Measurements from ENCODE around the gene MAFF.

The MAFF gene

DNA sequence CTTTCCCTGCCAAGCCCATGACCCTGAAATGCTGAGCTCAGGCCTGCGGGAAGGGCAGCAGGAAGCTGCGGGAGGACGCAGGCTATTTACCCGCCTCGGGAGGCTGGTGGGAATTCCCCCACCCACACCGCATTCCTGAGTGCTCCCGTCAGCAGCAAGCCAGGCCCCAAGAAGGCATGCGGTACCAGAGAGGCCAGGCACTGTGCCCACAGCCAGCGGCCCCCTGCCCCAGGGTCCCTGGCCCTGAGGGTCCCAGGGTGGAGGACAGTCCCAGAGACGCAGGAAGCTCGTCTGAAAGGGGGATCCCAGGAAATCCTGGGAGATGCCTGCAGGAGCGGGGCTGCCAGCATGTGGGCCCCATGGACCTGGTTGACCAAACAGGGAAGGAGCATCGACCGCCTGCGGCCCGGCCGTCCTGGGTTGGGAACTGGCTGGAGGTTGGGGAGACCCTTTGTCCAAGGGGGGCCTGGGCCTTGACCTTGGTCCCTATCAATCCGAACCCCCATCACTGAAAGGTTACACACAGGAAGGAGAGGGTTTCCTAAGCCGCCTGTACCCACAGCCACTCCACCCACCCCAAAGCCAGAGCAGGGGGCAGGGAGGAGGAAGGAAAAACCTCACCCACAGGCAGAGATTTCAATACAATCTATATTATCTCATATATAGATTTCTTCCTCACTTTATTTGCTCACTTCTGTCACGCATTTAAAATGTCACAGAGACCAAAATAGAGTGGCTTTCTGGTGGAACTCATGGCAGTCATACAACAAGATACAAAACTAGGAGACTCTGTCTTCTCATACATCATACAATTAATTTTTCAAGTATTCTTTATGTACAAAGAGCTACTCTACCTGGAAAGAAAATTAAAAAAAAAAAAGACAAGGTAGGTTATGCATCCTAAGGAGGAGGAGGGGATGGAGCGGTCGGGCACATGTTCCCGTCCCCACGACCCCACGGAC lies 17.1 kb downstream of the MAFF start:
- Mint-ChIP-seq H3K27ac (peak overlapping the region; percentile 69), H3K4me3 (no peak overlapping the region), H3K36me3 (ENCODE audit: low read depth) (peaks cover 52% of the 10 kb centered on the region), H3K4me1 (ENCODE audit: low read depth) (peaks cover 59% of the 10 kb centered on the region), H3K27me3 (peaks cover 28% of the 10 kb centered on the region), H3K9me3 (no peaks in the 10 kb centered on the region)
- intact Hi-C loops (cut with micrococcal nuclease) = no loop called here

DNA sequence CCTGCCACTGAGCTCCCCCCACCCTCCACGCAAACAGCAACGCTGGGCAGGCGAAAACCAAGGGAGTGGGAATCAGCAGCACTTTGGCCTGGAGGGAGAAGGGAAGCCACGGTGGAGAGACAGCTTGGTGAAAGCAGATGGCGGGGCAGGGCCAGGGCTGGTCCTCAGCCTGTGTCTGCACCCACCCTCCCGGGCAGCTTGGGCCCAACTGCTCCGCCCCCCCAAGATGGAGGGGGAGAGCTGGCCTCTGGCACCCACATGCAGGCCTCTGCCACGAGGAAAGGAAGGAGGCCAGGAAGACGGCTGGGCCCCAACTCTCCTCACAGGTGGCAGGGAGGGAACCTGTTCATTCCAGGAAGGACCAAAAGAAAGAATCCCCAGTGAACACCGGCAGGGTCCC lies 17.8 kb downstream of the MAFF start:
- Mint-ChIP-seq H3K9me3 (no peaks in the 10 kb centered on the region), H3K4me1 (ENCODE audit: low read depth) (peaks cover 54% of the 10 kb centered on the region), H3K36me3 (ENCODE audit: low read depth) (peaks cover 57% of the 10 kb centered on the region), H3K27ac (peak overlapping the region; percentile 69), H3K4me3 (no peak overlapping the region), H3K27me3 (peaks cover 28% of the 10 kb centered on the region)
- intact Hi-C loops (cut with micrococcal nuclease) = no loop called here

DNA sequence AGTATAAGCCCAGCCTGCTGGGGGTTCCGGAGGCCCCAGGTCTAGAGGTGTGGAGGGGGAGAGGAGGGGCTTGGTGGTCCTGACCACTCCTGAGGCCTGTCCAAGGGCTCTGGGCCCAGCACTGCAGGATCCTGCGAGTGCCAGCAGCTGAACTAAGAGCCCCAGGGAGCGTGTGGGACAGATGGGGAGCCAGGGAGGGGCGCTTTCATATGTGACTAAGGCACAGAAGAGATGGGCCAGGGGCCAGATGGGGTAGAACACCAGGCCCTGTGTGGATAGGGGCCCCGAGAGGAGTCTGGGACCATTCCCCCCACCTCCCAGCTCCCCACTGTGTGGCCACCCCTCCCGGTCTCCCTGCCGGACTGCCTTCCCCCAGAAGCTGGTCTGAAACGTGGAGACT lies 18.4 kb downstream of the MAFF start:
- Mint-ChIP-seq H3K4me3 (no peak overlapping the region), H3K9me3 (no peaks in the 10 kb centered on the region), H3K27me3 (peaks cover 28% of the 10 kb centered on the region), H3K36me3 (ENCODE audit: low read depth) (peaks cover 57% of the 10 kb centered on the region), H3K4me1 (ENCODE audit: low read depth) (peaks cover 49% of the 10 kb centered on the region), H3K27ac (peak overlapping the region; percentile 69)
- intact Hi-C loops (cut with micrococcal nuclease) = no loop called here

GRCh38 chr22:38220653-38221386 lies 19.0 kb downstream of the MAFF start:
- H3K27ac Mint-ChIP-seq = peak overlapping the region; percentile 69
- peaks cover 56% of the 10 kb centered on the region for H3K36me3 Mint-ChIP-seq (ENCODE audit: low read depth)
- no peak overlapping the region for H3K4me3 Mint-ChIP-seq
- H3K4me1 Mint-ChIP-seq (ENCODE audit: low read depth) = peaks cover 43% of the 10 kb centered on the region
- intact Hi-C loops (cut with micrococcal nuclease) = no loop called here
- peaks cover 28% of the 10 kb centered on the region for H3K27me3 Mint-ChIP-seq
- H3K9me3 Mint-ChIP-seq = no peaks in the 10 kb centered on the region

- Mint-ChIP-seq H3K27me3 (peaks cover 31% of the 10 kb centered on the region), H3K9me3 (no peaks in the 10 kb centered on the region), H3K36me3 (ENCODE audit: low read depth) (peaks cover 58% of the 10 kb centered on the region), H3K27ac (no peak overlapping the region), H3K4me1 (ENCODE audit: low read depth) (peaks cover 39% of the 10 kb centered on the region), H3K4me3 (no peak overlapping the region)
- intact Hi-C loops (cut with micrococcal nuclease) = no loop called here
Measured at GRCh38 chr22:38221407-38221806, 19.6 kb downstream of the MAFF start.

- H3K27ac Mint-ChIP-seq = peak overlapping the region; percentile 26
- H3K4me1 Mint-ChIP-seq (ENCODE audit: low read depth) = peaks cover 36% of the 10 kb centered on the region
- H3K27me3 Mint-ChIP-seq = peaks cover 35% of the 10 kb centered on the region
- H3K9me3 Mint-ChIP-seq = no peaks in the 10 kb centered on the region
- peaks cover 61% of the 10 kb centered on the region for H3K36me3 Mint-ChIP-seq (ENCODE audit: low read depth)
- no peak overlapping the region for H3K4me3 Mint-ChIP-seq
- intact Hi-C loops (cut with micrococcal nuclease) = no loop called here
Measured at GRCh38 chr22:38221908-38222796, 20.4 kb downstream of the MAFF start.

- no peak overlapping the region for H3K4me3 Mint-ChIP-seq
- peaks cover 38% of the 10 kb centered on the region for H3K4me1 Mint-ChIP-seq (ENCODE audit: low read depth)
- no peaks in the 10 kb centered on the region for H3K9me3 Mint-ChIP-seq
- H3K27me3 Mint-ChIP-seq = peaks cover 35% of the 10 kb centered on the region
- H3K36me3 Mint-ChIP-seq (ENCODE audit: low read depth) = peaks cover 67% of the 10 kb centered on the region
- peak overlapping the region; percentile 26 for H3K27ac Mint-ChIP-seq
- intact Hi-C loops (cut with micrococcal nuclease) = no loop called here
Measured at GRCh38 chr22:38222797-38223119, 21.0 kb downstream of the MAFF start.

GRCh38 chr22:38223289-38223960 lies 21.6 kb downstream of the MAFF start:
- intact Hi-C loops (cut with micrococcal nuclease) = no loop called here
- H3K36me3 Mint-ChIP-seq (ENCODE audit: low read depth) = peaks cover 67% of the 10 kb centered on the region

DNA sequence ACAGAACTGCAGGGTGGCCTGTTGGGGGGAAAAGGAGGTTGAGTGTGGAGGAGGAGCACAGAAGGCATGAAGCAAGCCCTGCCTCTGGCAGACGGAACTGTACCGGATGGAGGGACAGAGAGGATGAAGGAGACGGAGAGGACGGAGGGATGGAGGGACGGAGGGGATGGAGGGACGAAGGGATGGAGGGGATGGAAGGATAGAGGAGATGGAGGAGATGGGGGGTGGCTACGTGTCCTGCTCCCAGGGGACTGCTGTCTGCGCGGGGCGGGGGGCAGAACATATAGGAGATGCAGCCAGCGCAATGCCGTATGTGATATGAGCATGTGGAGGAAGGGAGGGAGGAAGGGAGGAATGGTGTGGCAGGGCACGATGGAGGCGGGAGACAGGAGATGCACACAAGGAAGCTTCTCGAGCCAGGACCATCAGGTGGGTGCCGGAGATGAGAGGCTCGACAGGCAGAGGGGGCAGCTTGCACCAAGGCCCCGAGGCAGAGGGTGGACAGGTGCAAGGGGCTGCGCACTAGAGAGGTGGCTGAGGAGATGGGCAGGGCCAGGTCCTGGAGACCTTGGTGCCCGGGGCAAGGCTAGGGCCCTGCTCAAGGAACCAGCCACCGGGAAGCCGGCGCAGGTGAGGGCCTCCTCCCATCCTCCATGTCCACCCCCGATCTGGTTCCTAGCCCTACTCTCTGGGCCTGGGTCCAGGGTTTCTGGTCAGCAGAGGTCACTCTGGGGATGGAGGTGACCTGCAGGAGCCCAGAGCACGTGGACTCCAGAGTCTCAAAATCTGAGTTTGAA lies 25.3 kb downstream of the MAFF start:
- Mint-ChIP-seq H3K27me3 (peaks cover 18% of the 10 kb centered on the region), H3K36me3 (ENCODE audit: low read depth) (peaks cover 67% of the 10 kb centered on the region), H3K4me3 (no peak overlapping the region), H3K9me3 (no peaks in the 10 kb centered on the region), H3K27ac (no peak overlapping the region), H3K4me1 (ENCODE audit: low read depth) (peaks cover 40% of the 10 kb centered on the region)
- intact Hi-C loops (cut with micrococcal nuclease) = no loop called here

More at GRCh38 chr22:38223289-38223960, 21.6 kb downstream of the MAFF start:
- Mint-ChIP-seq H3K27ac (no peak overlapping the region), H3K4me3 (no peak overlapping the region), H3K9me3 (no peaks in the 10 kb centered on the region), H3K27me3 (peaks cover 35% of the 10 kb centered on the region), H3K4me1 (ENCODE audit: low read depth) (peaks cover 39% of the 10 kb centered on the region)

GRCh38 chr22:38228326-38228872 lies 26.6 kb downstream of the MAFF start:
- Mint-ChIP-seq H3K27ac (peak overlapping the region; percentile 67), H3K36me3 (ENCODE audit: low read depth) (peaks cover 70% of the 10 kb centered on the region), H3K27me3 (peaks cover 9% of the 10 kb centered on the region), H3K4me1 (ENCODE audit: low read depth) (peaks cover 30% of the 10 kb centered on the region), H3K4me3 (no peak overlapping the region), H3K9me3 (no peaks in the 10 kb centered on the region)
- intact Hi-C loops (cut with micrococcal nuclease) = no loop called here

- peaks cover 9% of the 10 kb centered on the region for H3K27me3 Mint-ChIP-seq
- intact Hi-C loops (cut with micrococcal nuclease) = no loop called here
- peaks cover 30% of the 10 kb centered on the region for H3K4me1 Mint-ChIP-seq (ENCODE audit: low read depth)
- H3K36me3 Mint-ChIP-seq (ENCODE audit: low read depth) = peaks cover 71% of the 10 kb centered on the region
- H3K9me3 Mint-ChIP-seq = no peaks in the 10 kb centered on the region
- H3K4me3 Mint-ChIP-seq = no peak overlapping the region
- peak overlapping the region; percentile 67 for H3K27ac Mint-ChIP-seq
Measured at GRCh38 chr22:38228873-38229740, 27.3 kb downstream of the MAFF start.

Measured in dendritic cell treated with granulocyte-macrophage colony-stimulating factor and Interleukin-4, amounts not matched to agents 40 ng/mL and 50 ng/mL, for 4 days (primary cell).